ENCODE measurements around the gene COG5. TPM values are rescaled to one million over a fixed set of nuclear protein-coding genes. Genes with fewer than 3 reads are reported as not detected.
A peak's percentile ranks its signal among the peaks of the same experiment; 100 is the strongest.

COG5 gene
- total and polyA plus RNA-seq, 10 of the 15 experiments (the other 5 are each of a cell fraction or from before 2014, with no cell fraction given), result 5.5 to 27.9 (median 15.6) TPM

- Histone ChIP-seq H3K4me3 (no peak overlapping the region), H3K79me2 (ENCODE audit: control insufficient read depth, insufficient read depth, low read length) (no peaks in the 10 kb centered on the region), H3K4me2 (ENCODE audit: control insufficient read depth, insufficient read depth) (no peak overlapping the region), H3K9ac (ENCODE audit: control insufficient read depth, insufficient read depth, low read length) (no peak overlapping the region), H3K27ac (ENCODE audit: control insufficient read depth, insufficient read depth) (no peak overlapping the region), H3K27me3 (replicated peaks in 1 of 2; ENCODE audit: control insufficient read depth in 2 of 2, insufficient read depth in 2 of 2, low read length in 1 of 2) (no peaks in the 10 kb centered on the region), H3K36me3 (ENCODE audit: control insufficient read depth in 2 of 2, insufficient read depth in 2 of 2, low read length in 1 of 2) (no peaks in the 10 kb centered on the region), H3K4me1 (ENCODE audit: control insufficient read depth, insufficient read depth, low read length) (no peaks in the 10 kb centered on the region), H2AFZ (ENCODE audit: control insufficient read depth, low read depth, low read length) (no peak overlapping the region), H3K9me3 (replicated peaks; ENCODE audit: control insufficient read depth, insufficient read depth, low read length) (no peaks in the 10 kb centered on the region), H4K20me1 (ENCODE audit: control insufficient read depth, insufficient read depth) (no peaks in the 10 kb centered on the region)
- RAD21 ChIA-PET (ENCODE audit: unreplicated experiment), result interaction anchor here (1.0 to 1.2 kb wide), 2 partner anchors 57 to 108 kb away, joined by 3 to 4 read pairs; partner anchors contain the start of gene HBP1
- no TSS peak for BruUV-seq (replicated peaks)
- POLR2A ChIA-PET, result interaction anchor here (0.9 kb wide), 1 partner anchor 89 kb away, joined by 3 read pairs; no protein-coding TSS in a partner anchor
- intact Hi-C loops (cut with micrococcal nuclease; ENCODE audit: unreplicated experiment), result no loop called here
- ATAC-seq, result peak; percentile 52
- in situ Hi-C loops (cut with MboI), result no loop called here
- DNase-seq (ENCODE audit: low read depth, low spot score), result no peak
- peak; percentile 52 for FAIRE-seq
- 82% methylated on average over 4 of the region's 4 CpGs for WGBS (ENCODE audit: insufficient coverage, insufficient replicate concordance, low lambda C conversion rate, missing lambda C conversion rate)
- CTCF ChIA-PET, result interaction anchor here (0.6 kb wide), 1 partner anchor 112 kb away, joined by 3 read pairs; no protein-coding TSS in a partner anchor
- SMC1A ChIA-PET (ENCODE audit: uncharacterized antibody, unreplicated experiment), result interaction anchor here (1.0 to 1.3 kb wide), 3 partner anchors 9 to 112 kb away, joined by 3 to 4 read pairs (median 3); no protein-coding TSS in a partner anchor
- no peak for TF ChIP-seq YY1 (IDR thresholded peaks at IDR 0.05; ENCODE audit: low read depth, low read length)
- TF ChIP-seq RAD21 (IDR thresholded peaks at IDR 0.05; ENCODE audit: insufficient read depth, low read depth, low read length), result no peak
- TF ChIP-seq BCL11A (IDR thresholded peaks at IDR 0.05; ENCODE audit: low read depth, low read length), result no peak
- no peak for TF ChIP-seq FOXK2 (IDR thresholded peaks at IDR 0.05)
- no peak for TF ChIP-seq ZSCAN29 (IDR thresholded peaks at IDR 0.05)
- no peak for TF ChIP-seq STAT3 (IDR thresholded peaks at IDR 0.05; ENCODE audit: low read depth, low read length)
- no peak for TF ChIP-seq PAX5 (IDR thresholded peaks at IDR 0.05; ENCODE audit: borderline replicate concordance, low read depth, low read length)
- no peak for TF ChIP-seq JUNB (IDR thresholded peaks at IDR 0.05)
- no peak for TF ChIP-seq REST (IDR thresholded peaks at IDR 0.05; ENCODE audit: low read depth, low read length)
- TF ChIP-seq ZZZ3 (IDR thresholded peaks at IDR 0.05; ENCODE audit: control insufficient read depth, insufficient read length, low read depth), result no peak
- no peak for TF ChIP-seq ESRRA (IDR thresholded peaks at IDR 0.05; ENCODE audit: low read length)
- TF ChIP-seq IRF3 (IDR thresholded peaks at IDR 0.05), result no peak
- TF ChIP-seq SKIL (IDR thresholded peaks at IDR 0.05; ENCODE audit: low read depth, poor library complexity, severe bottlenecking), result no peak
- no peak for TF ChIP-seq GATAD2B (conservative IDR thresholded peaks at IDR 0.05; ENCODE audit: low read depth)
Measured at GRCh38 chr7:107276220-107276827, 287.4 kb downstream of the COG5 start.
